Loucy (cell line): Measurements from ENCODE around the gene HIVEP2.
A peak's percentile ranks its signal among the peaks of the same experiment; 100 is the strongest.

Experiments used
- H2AFZ ChIP-seq: fragments of 200-600 bp; sonication (generic); 2 replicates; pipeline ENCODE4 v1.6.0; 2016; ENCODE audit warnings: antibody characterized with exemption, mild to moderate bottlenecking, low read length, moderate library complexity
- H3F3A ChIP-seq: fragments of 200-600 bp; 2 replicates; pipeline ENCODE4 v1.6.0; 2016; ENCODE audit warnings: antibody characterized with exemption, low read depth, mild to moderate bottlenecking
- H3K27me3 ChIP-seq: fragments of 200-600 bp; sonication (generic); 2 replicates; pipeline ENCODE4 v1.6.1; 2014; ENCODE audit warnings: low read length, mild to moderate bottlenecking; ENCODE audit not compliant: insufficient read depth, poor library complexity, severe bottlenecking
- H3K36me3 ChIP-seq: fragments of 200-600 bp; sonication (generic); 2 replicates; pipeline ENCODE4 v1.6.1; 2016; ENCODE audit warnings: low read length; ENCODE audit not compliant: insufficient read depth
- H3K4me1 ChIP-seq: fragments of 200-600 bp; sonication (generic); 2 replicates; pipeline ENCODE4 v1.5.1; 2014; ENCODE audit warnings: low read length, mild to moderate bottlenecking; ENCODE audit not compliant: insufficient read depth, poor library complexity, severe bottlenecking
- H3K4me2 ChIP-seq: fragments of 200-600 bp; sonication (generic); 2 replicates; pipeline ENCODE4 v1.6.0; 2014; ENCODE audit warnings: antibody characterized with exemption, low read length, low read depth, mild to moderate bottlenecking; ENCODE audit not compliant: poor library complexity, severe bottlenecking
- H3K4me3 ChIP-seq: fragments of 200-600 bp; sonication (generic); 2 replicates; pipeline ENCODE4 v1.5.1; 2014; ENCODE audit warnings: low read length, mild to moderate bottlenecking, mixed read lengths; ENCODE audit not compliant: poor library complexity, severe bottlenecking
- H3K79me2 ChIP-seq: fragments of 200-600 bp; sonication (generic); 2 replicates; pipeline ENCODE4 v1.6.1; 2014; ENCODE audit warnings: low read length; ENCODE audit not compliant: insufficient read depth
- H3K9ac ChIP-seq: fragments of 200-600 bp; sonication (generic); 2 replicates; pipeline ENCODE4 v1.6.0; 2014; ENCODE audit warnings: mild to moderate bottlenecking, low read depth, low read length, moderate library complexity; ENCODE audit not compliant: poor library complexity, severe bottlenecking
- H3K9me2 ChIP-seq: fragments of 200-600 bp; sonication (generic); replicated peaks from 2 replicates; pipeline ENCODE4 v1.6.1; 2016; ENCODE audit warnings: low read depth, low read length, mixed read lengths
- H3K9me3 ChIP-seq: fragments of 200-600 bp; sonication (generic); 2 replicates; pipeline ENCODE4 v1.6.1; 2014; ENCODE audit warnings: mild to moderate bottlenecking, antibody characterized with exemption, low read length, low read depth; ENCODE audit not compliant: insufficient read depth
- H4K20me1 ChIP-seq: fragments of 200-600 bp; sonication (generic); 2 replicates; pipeline ENCODE4 v1.6.0; 2014; ENCODE audit warnings: antibody characterized with exemption, low read length, mild to moderate bottlenecking; ENCODE audit not compliant: insufficient read depth, poor library complexity, severe bottlenecking
- CTCF ChIP-seq: fragments of 200-600 bp; sonication (generic); conservative IDR thresholded peaks from 2 replicates; pipeline ENCODE4 v1.5.1; 2014; ENCODE audit warnings: mild to moderate bottlenecking, antibody characterized with exemption, low read length
- EZH2phosphoT487 ChIP-seq: fragments of 200-600 bp; IDR thresholded peaks from 2 replicates; pipeline ENCODE4 v1.6.1; 2018; ENCODE audit warnings: antibody characterized with exemption, mild to moderate bottlenecking, moderate library complexity, borderline replicate concordance

The HIVEP2 gene

GRCh38 chr6:142929751-142930358 lies 15.1 kb downstream of the HIVEP2 start:
- no peaks in the 10 kb centered on the region for H3K9me3 ChIP-seq
- H3K4me2 ChIP-seq, result peak overlapping the region; percentile 91
- H4K20me1 ChIP-seq, result peaks cover 28% of the 10 kb centered on the region
- no peaks in the 10 kb centered on the region for H3K9me2 ChIP-seq
- H3F3A ChIP-seq, result no peaks in the 10 kb centered on the region
- H3K4me3 ChIP-seq, result peak overlapping the region; percentile 76
- H3K27me3 ChIP-seq, result no peaks in the 10 kb centered on the region
- peaks cover 83% of the 10 kb centered on the region for H3K4me1 ChIP-seq
- no peak for TF ChIP-seq CTCF
- TF ChIP-seq EZH2phosphoT487, result no peak
- H2AFZ ChIP-seq, result no peak overlapping the region
- peaks cover 95% of the 10 kb centered on the region for H3K79me2 ChIP-seq
- H3K9ac ChIP-seq, result peak overlapping the region; percentile 78
- no peaks in the 10 kb centered on the region for H3K36me3 ChIP-seq

- H3K4me3 ChIP-seq, result peak overlapping the region; percentile 76
- no peaks in the 10 kb centered on the region for H3K9me3 ChIP-seq
- H3K4me1 ChIP-seq, result peaks cover 68% of the 10 kb centered on the region
- H3K27me3 ChIP-seq, result no peaks in the 10 kb centered on the region
- H3K9ac ChIP-seq, result peak overlapping the region; percentile 78
- peak overlapping the region; percentile 91 for H3K4me2 ChIP-seq
- H3F3A ChIP-seq, result no peaks in the 10 kb centered on the region
- H3K9me2 ChIP-seq, result no peaks in the 10 kb centered on the region
- TF ChIP-seq CTCF (no peak), EZH2phosphoT487 (no peak)
- H3K79me2 ChIP-seq, result peaks cover 94% of the 10 kb centered on the region
- H4K20me1 ChIP-seq, result peaks cover 28% of the 10 kb centered on the region
- no peaks in the 10 kb centered on the region for H3K36me3 ChIP-seq
- H2AFZ ChIP-seq, result no peak overlapping the region
These were observed 17.1 kb downstream of the HIVEP2 start for GRCh38 chr6:142927904-142928303.

GRCh38 chr6:142927271-142927580 lies 17.8 kb downstream of the HIVEP2 start:
- no peaks in the 10 kb centered on the region for H3K9me2 ChIP-seq
- peaks cover 91% of the 10 kb centered on the region for H3K79me2 ChIP-seq
- H3K4me2 ChIP-seq, result peak overlapping the region; percentile 91
- no peak for TF ChIP-seq CTCF
- no peaks in the 10 kb centered on the region for H3F3A ChIP-seq
- H4K20me1 ChIP-seq, result peaks cover 28% of the 10 kb centered on the region
- H3K9me3 ChIP-seq, result no peaks in the 10 kb centered on the region
- peak overlapping the region; percentile 78 for H3K9ac ChIP-seq
- peak overlapping the region; percentile 76 for H3K4me3 ChIP-seq
- H3K27me3 ChIP-seq, result no peaks in the 10 kb centered on the region
- peaks cover 62% of the 10 kb centered on the region for H3K4me1 ChIP-seq
- H3K36me3 ChIP-seq, result no peaks in the 10 kb centered on the region
- H2AFZ ChIP-seq, result no peak overlapping the region
